SU-DHL-6 (cell line): ENCODE results near the gene MYBBP1A.

Experiments used
- H2AFZ ChIP-seq: fragments of 200-600 bp; sonication (generic); 2 replicates; pipeline ENCODE4 v1.6.1; 2014; ENCODE audit warnings: low read depth, mild to moderate bottlenecking, moderate library complexity, mixed read lengths, antibody characterized with exemption, low read length; ENCODE audit not compliant: severe bottlenecking
- H3F3A ChIP-seq: fragments of 200-600 bp; shearing (Covaris generic); 2 replicates; pipeline ENCODE4 v1.6.0; 2016; ENCODE audit warnings: antibody characterized with exemption, mild to moderate bottlenecking; ENCODE audit not compliant: insufficient read depth
- H3K27ac ChIP-seq: fragments of 200-600 bp; sonication (generic); 2 replicates; pipeline ENCODE4 v1.5.1; 2016; ENCODE audit warnings: low read depth, mild to moderate bottlenecking, low read length, moderate library complexity, mixed read lengths
- H3K27me3 ChIP-seq: fragments of 200-600 bp; sonication (generic), shearing (Covaris generic); 2 replicates; pipeline ENCODE4 v1.6.0; 2014; ENCODE audit warnings: mild to moderate bottlenecking, low read length
- H3K36me3 ChIP-seq: fragments of 200-600 bp; sonication (generic); 2 replicates; pipeline ENCODE4 v1.6.1; 2014; ENCODE audit warnings: mild to moderate bottlenecking, low read length, mixed read lengths
- H3K4me2 ChIP-seq: fragments of 300-600, 200-600 bp; shearing (Covaris generic), sonication (generic); 2 replicates; pipeline ENCODE4 v1.6.0; 2014; ENCODE audit warnings: low read length, low read depth, mild to moderate bottlenecking; ENCODE audit not compliant: poor library complexity, severe bottlenecking
- H3K4me3 ChIP-seq: fragments of 200-600 bp; sonication (generic); 2 replicates; pipeline ENCODE4 v1.5.1; 2014; ENCODE audit warnings: antibody characterized with exemption, low read length, mild to moderate bottlenecking, mixed read lengths; ENCODE audit not compliant: insufficient read depth, poor library complexity, severe bottlenecking
- H3K79me2 ChIP-seq: fragments of 200-600 bp; sonication (generic); 2 replicates; pipeline ENCODE4 v1.6.1; 2014; ENCODE audit warnings: mild to moderate bottlenecking, low read length, moderate library complexity; ENCODE audit not compliant: insufficient read depth
- H3K9ac ChIP-seq: fragments of 200-600 bp; sonication (generic); 2 replicates; pipeline ENCODE4 v1.7.0; 2014; ENCODE audit warnings: mild to moderate bottlenecking, low read length
- H3K9me2 ChIP-seq: fragments of 200-600 bp; sonication (generic); replicated peaks from 2 replicates; pipeline ENCODE4 v1.6.1; 2014; ENCODE audit warnings: low read length; ENCODE audit not compliant: insufficient read depth
- H3K9me3 ChIP-seq: fragments of 200-600 bp; sonication (generic); 2 replicates; pipeline ENCODE4 v1.6.1; 2014; ENCODE audit warnings: low read length, mixed read lengths; ENCODE audit not compliant: insufficient read depth
- H4K20me1 ChIP-seq: fragments of 200-600 bp; sonication (generic); 2 replicates; pipeline ENCODE4 v1.6.1; 2014; ENCODE audit warnings: low read depth, mild to moderate bottlenecking, antibody characterized with exemption, low read length, moderate library complexity, mixed read lengths
- CTCF ChIP-seq: fragments of 200-600 bp; sonication (generic); IDR thresholded peaks from one replicate; pipeline ENCODE4 v1.5.1; 2017; ENCODE audit warnings: antibody characterized with exemption, mild to moderate bottlenecking, low read length, moderate library complexity; ENCODE audit not compliant: insufficient read depth, poor library complexity, severe bottlenecking
- EZH2phosphoT487 ChIP-seq: fragments of 200-600 bp; sonication (generic), shearing (Covaris generic); conservative IDR thresholded peaks from 2 replicates; pipeline ENCODE4 v1.6.1; 2018; ENCODE audit warnings: mild to moderate bottlenecking, antibody characterized with exemption, low read length, moderate library complexity, mixed read lengths

Gene MYBBP1A

DNA sequence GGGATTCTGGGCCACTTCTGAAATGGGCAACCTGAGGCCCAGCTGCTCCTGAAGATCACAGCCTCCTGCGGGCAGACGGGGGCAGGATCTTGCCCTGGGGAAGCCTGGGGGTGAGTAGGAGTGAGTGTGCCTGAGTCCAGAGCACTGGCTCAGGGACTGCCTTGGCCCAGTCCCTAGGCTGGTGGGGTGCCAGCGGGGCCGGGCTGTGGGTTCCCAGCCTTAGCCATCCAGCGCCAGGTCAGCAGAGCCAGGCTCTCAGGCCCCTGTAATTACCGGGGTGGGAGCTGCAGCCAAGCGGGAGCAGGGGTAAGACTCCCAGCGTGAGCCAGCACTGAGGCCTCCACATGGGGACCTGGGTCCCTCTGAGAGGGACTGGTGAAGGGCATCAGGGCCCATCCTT lies 48.3 kb downstream of the MYBBP1A start:
- Histone ChIP-seq H3K79me2 (no peaks in the 10 kb centered on the region), H3K9me2 (no peaks in the 10 kb centered on the region), H2AFZ (no peak overlapping the region), H3K4me2 (no peak overlapping the region), H3K9me3 (no peaks in the 10 kb centered on the region), H3F3A (no peaks in the 10 kb centered on the region), H4K20me1 (no peaks in the 10 kb centered on the region), H3K36me3 (no peaks in the 10 kb centered on the region), H3K4me3 (no peak overlapping the region), H3K9ac (no peak overlapping the region), H3K27ac (no peak overlapping the region), H3K27me3 (no peaks in the 10 kb centered on the region)
- TF ChIP-seq EZH2phosphoT487 (no peak), CTCF (no peak)

DNA sequence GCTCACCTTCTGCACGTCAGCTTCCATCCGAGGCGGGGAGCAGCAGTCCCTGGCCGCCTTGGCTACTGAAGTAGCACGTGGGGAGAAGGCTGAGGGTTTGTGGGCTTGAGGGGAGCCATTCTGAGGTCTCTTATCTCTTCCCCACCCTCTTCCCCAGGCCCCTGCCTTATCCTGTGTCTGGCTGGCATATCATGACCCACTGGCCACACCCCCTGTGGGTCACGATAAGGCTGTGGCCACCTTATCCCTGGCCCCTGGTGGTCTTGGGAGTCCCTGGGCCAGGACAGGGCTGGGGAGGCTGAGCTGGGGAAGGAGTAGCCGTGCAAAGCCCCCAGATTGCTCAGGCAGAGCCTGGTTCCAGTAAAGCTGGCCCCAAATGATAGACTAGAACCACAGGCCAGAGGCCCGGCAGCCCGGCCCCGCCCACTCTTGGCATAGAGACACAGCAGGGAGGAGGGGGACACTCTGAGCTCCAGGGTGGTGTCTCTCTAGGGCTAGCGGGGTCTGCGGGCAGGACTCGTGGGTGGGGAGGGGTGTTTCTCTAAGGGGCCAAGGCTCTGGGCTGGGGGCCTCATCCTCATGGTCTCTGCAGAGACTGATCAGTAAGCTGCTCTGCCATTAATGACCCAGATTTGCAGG lies 48.9 kb downstream of the MYBBP1A start:
- no peaks in the 10 kb centered on the region for H3K79me2 ChIP-seq
- TF ChIP-seq CTCF: no peak
- TF ChIP-seq EZH2phosphoT487: no peak
- H3K4me3 ChIP-seq: no peak overlapping the region
- H3K27me3 ChIP-seq: no peaks in the 10 kb centered on the region
- H3K9me3 ChIP-seq: no peaks in the 10 kb centered on the region
- no peaks in the 10 kb centered on the region for H3K36me3 ChIP-seq
- H3F3A ChIP-seq: no peaks in the 10 kb centered on the region
- no peak overlapping the region for H3K27ac ChIP-seq
- no peak overlapping the region for H3K9ac ChIP-seq
- H4K20me1 ChIP-seq: no peaks in the 10 kb centered on the region
- H3K4me2 ChIP-seq: no peak overlapping the region
- H2AFZ ChIP-seq: no peak overlapping the region
- H3K9me2 ChIP-seq: no peaks in the 10 kb centered on the region

GRCh38 chr17:4505187-4505586 lies 50.0 kb downstream of the MYBBP1A start:
- no peaks in the 10 kb centered on the region for H3K9me2 ChIP-seq
- no peaks in the 10 kb centered on the region for H3K9me3 ChIP-seq
- no peak overlapping the region for H3K4me2 ChIP-seq
- H3K9ac ChIP-seq: no peak overlapping the region
- H3K79me2 ChIP-seq: no peaks in the 10 kb centered on the region
- H4K20me1 ChIP-seq: no peaks in the 10 kb centered on the region
- H3K27me3 ChIP-seq: no peaks in the 10 kb centered on the region
- TF ChIP-seq EZH2phosphoT487: no peak
- TF ChIP-seq CTCF: no peak
- H3K4me3 ChIP-seq: no peak overlapping the region
- no peak overlapping the region for H3K27ac ChIP-seq
- H3F3A ChIP-seq: no peaks in the 10 kb centered on the region
- H3K36me3 ChIP-seq: no peaks in the 10 kb centered on the region
- no peak overlapping the region for H2AFZ ChIP-seq
